K562 (cell line): ENCODE data around the gene ITPR1. TPM values are rescaled to one million over a fixed set of nuclear protein-coding genes. Genes with fewer than 3 reads are reported as not detected.
A peak's percentile ranks its signal among the peaks of the same experiment; 100 is the strongest.

Source experiments
- CHD4 ChIP-seq: fragments of 200-600 bp; sonication (generic); IDR thresholded peaks from 3 replicates; pipeline ENCODE4 v1.6.1; 2012; ENCODE audit warnings: low read depth, mild to moderate bottlenecking, mixed read lengths, low read length, inconsistent platforms; ENCODE audit not compliant: insufficient read depth, insufficient replicate concordance, poor library complexity, severe bottlenecking
- EP300 ChIP-seq: IDR thresholded peaks from 2 replicates; pipeline ENCODE4 v1.6.1; 2012; ENCODE audit warnings: low read length, improper control_type of control experiment
- LCOR ChIP-seq: sonication (generic); formaldehyde crosslinking; IDR thresholded peaks from 2 replicates; pipeline ENCODE4 v1.8.0; 2022; ENCODE audit warnings: mild to moderate bottlenecking, missing genetic modification reagents
- MAZ ChIP-seq, 2 experiments: fragments of 450-650 bp in 1 of 2; sonication (generic) in 1 of 2; formaldehyde crosslinking; IDR thresholded peaks in 1 of 2; conservative IDR thresholded peaks in 1 of 2; 2 replicates each; pipeline versions ENCODE4 v1.4.0 to v1.5.0; 2020; ENCODE audit warnings: mild to moderate bottlenecking in 1 of 2, missing genetic modification reagents in 1 of 2
- MCM2 ChIP-seq: fragments of 450-650 bp; IDR thresholded peaks from 2 replicates; pipeline ENCODE4 v1.6.1; 2017; ENCODE audit warnings: low read depth, mild to moderate bottlenecking
- NCOA1 ChIP-seq: fragments of 450-650 bp; IDR thresholded peaks from 2 replicates; pipeline ENCODE4 v1.6.1; 2016; ENCODE audit warnings: low read depth
- NELFE ChIP-seq: IDR thresholded peaks from 2 replicates; pipeline ENCODE4 v1.6.1; 2011; ENCODE audit warnings: mild to moderate bottlenecking; ENCODE audit not compliant: insufficient read depth, insufficient read length
- NFATC3 ChIP-seq: fragments of 450-650 bp; IDR thresholded peaks from 2 replicates; pipeline ENCODE4 v1.6.1; 2017; ENCODE audit warnings: mild to moderate bottlenecking
- NFIX ChIP-seq: fragments of 250-450 bp; sonication (Bioruptor Pico); IDR thresholded peaks from 2 replicates; pipeline ENCODE4 v1.4.0; 2020; ENCODE audit warnings: low read depth, mild to moderate bottlenecking, moderate library complexity
- NR1H2 ChIP-seq: sonication (generic); formaldehyde crosslinking; IDR thresholded peaks from 2 replicates; pipeline ENCODE4 v1.4.0; 2020; ENCODE audit warnings: mild to moderate bottlenecking, missing genetic modification reagents
- ZNF121 ChIP-seq: sonication (generic); formaldehyde crosslinking; conservative IDR thresholded peaks from 2 replicates; pipeline ENCODE4 v1.8.0; 2022; ENCODE audit warnings: missing genetic modification reagents
- ZNF146 ChIP-seq: IDR thresholded peaks from one replicate; pipeline ENCODE4 v1.6.1; 2018; ENCODE audit warnings: missing compliant biosample characterization; ENCODE audit not compliant: unreplicated experiment
- ZNF174 ChIP-seq: fragments of 250-450 bp; sonication (Bioruptor Pico); IDR thresholded peaks from 2 replicates; pipeline ENCODE4 v1.4.0; 2020; ENCODE audit warnings: mild to moderate bottlenecking
- ZNF780A ChIP-seq: fragments of 250-450 bp; sonication (Bioruptor Pico); IDR thresholded peaks from 2 replicates; pipeline ENCODE4 v1.5.0; 2021; ENCODE audit warnings: mild to moderate bottlenecking
- polyA plus RNA-seq, 8 experiments: library from polyadenylated mRNA; depleted of rRNA in 4 of 8; stranded (reverse) in 5 of 8; unstranded in 3 of 8; fragments of >200 nt; fragmentation: Nextera tagmentation in 2 of 8; fragmentation: Illumina TruSeq in 1 of 8; extraction: Ambion mirVana in 2 of 8; extraction: Trizol in 1 of 8; gene quantifications; 2 replicates each; pipeline versions ENCODE4 v1.2.1 to v1.2.3, GENCODE V29; 2011 to 2014; ENCODE audit warnings: inconsistent platforms in 1 of 8, missing spikeins in 1 of 8
- total RNA-seq, 7 experiments: library from RNA; depleted of rRNA in 6 of 7; stranded (reverse); fragments of >200 nt in 6 of 7; fragmentation: Illumina TruSeq in 2 of 7; extraction: Trizol in 2 of 7; gene quantifications; 2 replicates each; pipeline versions ENCODE4 v1.2.1 to v1.2.3, GENCODE V29; 2011 to 2021; ENCODE audit warnings: low replicate concordance in 1 of 7
- TF ChIP-seq, protein P1 (sequence below): fragments of 450-650 bp; IDR thresholded peaks from 2 replicates; pipeline ENCODE4 v1.6.1; 2016; ENCODE audit warnings: missing biosample characterization, missing genetic modification characterization
- TF ChIP-seq, protein P2 (sequence below): fragments of 150-350 bp; conservative IDR thresholded peaks from 2 replicates; pipeline ENCODE4 v1.6.1; 2014; ENCODE audit warnings: low read length
- TF ChIP-seq, protein P3 (sequence below), 2 experiments: fragments of 450-650 bp; IDR thresholded peaks; 2 replicates each; pipeline ENCODE4 v1.6.1; 2016; ENCODE audit warnings: mild to moderate bottlenecking in 2 of 2, borderline replicate concordance in 1 of 2, low read depth in 1 of 2, moderate library complexity in 1 of 2

ITPR1 gene
- total and polyA plus RNA-seq, 9 of the 15 experiments (the other 6 are each of a cell fraction or from before 2014, with no cell fraction given) = 22.4 to 40.0 (median 27.4) TPM

DNA sequence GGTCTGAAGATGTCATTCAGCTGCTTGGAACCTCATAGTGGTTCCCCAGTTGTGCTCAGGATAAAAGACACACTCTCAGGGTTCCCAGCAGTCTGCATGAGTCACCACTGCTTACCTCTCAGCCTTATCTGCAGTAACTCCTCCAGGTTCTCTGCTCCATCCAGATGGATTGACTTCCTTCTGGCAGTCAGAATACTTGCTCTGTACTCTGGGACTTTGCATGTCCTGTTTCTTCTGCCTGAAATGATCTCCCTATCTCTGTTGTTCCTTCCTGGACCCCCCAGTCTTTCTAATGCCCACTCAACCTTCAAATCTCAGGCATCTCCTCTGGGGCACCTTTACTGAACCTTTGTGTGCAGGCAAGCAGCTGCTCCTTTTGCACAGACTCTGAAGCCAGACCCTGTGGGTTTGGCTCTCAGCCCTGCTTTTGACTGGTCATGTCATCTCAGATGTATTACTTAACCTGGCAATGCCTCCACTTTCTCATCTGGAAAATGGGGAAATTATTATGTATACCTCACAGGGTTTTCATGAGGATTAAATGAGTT, 38.4 kb downstream of the ITPR1 start (continued):
- no peak for TF ChIP-seq NFIX (CRISPR knock-in tag)
- TF ChIP-seq, protein P1, sequence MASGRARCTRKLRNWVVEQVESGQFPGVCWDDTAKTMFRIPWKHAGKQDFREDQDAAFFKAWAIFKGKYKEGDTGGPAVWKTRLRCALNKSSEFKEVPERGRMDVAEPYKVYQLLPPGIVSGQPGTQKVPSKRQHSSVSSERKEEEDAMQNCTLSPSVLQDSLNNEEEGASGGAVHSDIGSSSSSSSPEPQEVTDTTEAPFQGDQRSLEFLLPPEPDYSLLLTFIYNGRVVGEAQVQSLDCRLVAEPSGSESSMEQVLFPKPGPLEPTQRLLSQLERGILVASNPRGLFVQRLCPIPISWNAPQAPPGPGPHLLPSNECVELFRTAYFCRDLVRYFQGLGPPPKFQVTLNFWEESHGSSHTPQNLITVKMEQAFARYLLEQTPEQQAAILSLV (tag) = no peak
- TF ChIP-seq NR1H2 = no peak
- 0 out of 2 replicates have a peak, but pooled peaks have one; percentile 56 for TF ChIP-seq NCOA1
- TF ChIP-seq, protein P2, sequence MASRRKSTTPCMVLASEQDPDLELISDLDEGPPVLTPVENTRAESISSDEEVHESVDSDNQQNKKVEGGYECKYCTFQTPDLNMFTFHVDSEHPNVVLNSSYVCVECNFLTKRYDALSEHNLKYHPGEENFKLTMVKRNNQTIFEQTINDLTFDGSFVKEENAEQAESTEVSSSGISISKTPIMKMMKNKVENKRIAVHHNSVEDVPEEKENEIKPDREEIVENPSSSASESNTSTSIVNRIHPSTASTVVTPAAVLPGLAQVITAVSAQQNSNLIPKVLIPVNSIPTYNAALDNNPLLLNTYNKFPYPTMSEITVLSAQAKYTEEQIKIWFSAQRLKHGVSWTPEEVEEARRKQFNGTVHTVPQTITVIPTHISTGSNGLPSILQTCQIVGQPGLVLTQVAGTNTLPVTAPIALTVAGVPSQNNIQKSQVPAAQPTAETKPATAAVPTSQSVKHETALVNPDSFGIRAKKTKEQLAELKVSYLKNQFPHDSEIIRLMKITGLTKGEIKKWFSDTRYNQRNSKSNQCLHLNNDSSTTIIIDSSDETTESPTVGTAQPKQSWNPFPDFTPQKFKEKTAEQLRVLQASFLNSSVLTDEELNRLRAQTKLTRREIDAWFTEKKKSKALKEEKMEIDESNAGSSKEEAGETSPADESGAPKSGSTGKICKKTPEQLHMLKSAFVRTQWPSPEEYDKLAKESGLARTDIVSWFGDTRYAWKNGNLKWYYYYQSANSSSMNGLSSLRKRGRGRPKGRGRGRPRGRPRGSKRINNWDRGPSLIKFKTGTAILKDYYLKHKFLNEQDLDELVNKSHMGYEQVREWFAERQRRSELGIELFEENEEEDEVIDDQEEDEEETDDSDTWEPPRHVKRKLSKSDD = no peak
- TF ChIP-seq ZNF146 (CRISPR knock-in tag) = no peak
- TF ChIP-seq MCM2 = no peak
- TF ChIP-seq ZNF780A (CRISPR knock-in tag) = no peak
- TF ChIP-seq, protein P3, sequence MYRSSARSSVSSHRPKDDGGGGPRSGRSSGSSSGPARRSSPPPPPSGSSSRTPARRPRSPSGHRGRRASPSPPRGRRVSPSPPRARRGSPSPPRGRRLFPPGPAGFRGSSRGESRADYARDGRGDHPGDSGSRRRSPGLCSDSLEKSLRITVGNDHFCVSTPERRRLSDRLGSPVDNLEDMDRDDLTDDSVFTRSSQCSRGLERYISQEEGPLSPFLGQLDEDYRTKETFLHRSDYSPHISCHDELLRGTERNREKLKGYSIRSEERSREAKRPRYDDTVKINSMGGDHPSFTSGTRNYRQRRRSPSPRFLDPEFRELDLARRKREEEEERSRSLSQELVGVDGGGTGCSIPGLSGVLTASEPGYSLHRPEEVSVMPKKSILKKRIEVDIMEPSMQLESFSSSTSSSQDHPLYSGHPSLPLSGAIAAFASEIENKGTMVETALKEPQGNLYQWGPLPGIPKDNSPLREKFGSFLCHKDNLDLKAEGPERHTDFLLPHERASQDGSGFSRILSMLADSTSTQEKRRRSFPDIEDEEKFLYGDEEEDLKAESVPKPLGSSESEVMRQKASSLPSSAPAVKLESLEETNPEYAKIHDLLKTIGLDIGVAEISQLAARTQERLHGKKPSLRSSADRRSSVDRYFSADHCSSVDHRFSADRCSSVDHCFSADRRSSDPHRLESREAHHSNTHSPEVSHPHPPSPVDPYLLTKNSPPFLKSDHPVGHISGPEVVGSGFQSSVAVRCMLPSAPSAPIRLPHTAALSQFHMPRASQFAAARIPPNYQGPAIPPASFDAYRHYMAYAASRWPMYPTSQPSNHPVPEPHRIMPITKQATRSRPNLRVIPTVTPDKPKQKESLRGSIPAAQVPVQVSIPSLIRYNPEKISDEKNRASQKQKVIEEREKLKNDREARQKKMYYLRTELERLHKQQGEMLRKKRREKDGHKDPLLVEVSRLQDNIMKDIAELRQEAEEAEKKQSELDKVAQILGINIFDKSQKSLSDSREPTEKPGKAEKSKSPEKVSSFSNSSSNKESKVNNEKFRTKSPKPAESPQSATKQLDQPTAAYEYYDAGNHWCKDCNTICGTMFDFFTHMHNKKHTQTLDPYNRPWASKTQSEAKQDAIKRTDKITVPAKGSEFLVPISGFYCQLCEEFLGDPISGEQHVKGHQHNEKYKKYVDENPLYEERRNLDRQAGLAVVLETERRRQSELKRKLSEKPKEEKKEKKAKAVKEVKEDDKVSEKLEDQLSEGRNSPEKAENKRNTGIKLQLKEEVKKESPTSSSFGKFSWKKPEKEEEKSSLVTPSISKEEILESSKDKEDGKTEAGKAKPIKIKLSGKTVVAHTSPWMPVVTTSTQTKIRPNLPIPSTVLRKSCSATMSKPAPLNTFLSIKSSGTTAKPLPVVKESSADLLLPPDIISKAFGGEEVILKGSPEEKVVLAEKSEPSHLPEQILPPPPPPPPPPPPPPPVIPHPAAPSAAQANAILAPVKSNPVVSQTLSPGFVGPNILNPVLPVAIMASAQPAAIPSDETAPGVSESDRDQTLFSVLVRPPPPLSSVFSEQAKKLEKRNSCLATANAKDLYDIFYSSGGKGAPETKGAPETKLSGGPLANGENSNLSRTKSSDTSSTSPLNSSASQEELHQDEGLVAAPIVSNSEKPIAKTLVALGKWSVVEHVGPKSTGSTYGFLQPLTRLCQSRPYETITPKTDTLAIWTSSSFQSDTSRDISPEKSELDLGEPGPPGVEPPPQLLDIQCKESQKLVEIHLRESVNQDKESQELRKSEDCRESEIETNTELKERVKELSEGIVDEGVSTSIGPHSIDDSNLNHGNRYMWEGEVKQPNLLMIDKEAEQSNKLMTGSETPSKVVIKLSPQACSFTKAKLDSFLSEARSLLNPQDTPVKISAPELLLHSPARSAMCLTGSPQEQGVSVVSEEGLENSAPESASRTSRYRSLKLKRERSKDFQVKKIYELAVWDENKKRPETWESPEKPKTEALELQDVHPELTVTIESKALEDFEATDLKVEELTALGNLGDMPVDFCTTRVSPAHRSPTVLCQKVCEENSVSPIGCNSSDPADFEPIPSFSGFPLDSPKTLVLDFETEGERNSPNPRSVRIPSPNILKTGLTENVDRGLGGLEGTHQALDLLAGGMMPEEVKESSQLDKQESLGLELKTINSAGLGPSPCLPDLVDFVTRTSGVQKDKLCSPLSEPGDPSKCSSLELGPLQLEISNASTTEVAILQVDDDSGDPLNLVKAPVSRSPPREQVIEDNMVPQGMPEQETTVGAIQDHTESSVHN (IDR thresholded peaks at IDR 0.05; ENCODE audit: borderline replicate concordance in 1 of 2, low read depth in 1 of 2) = peak in 1 of 2 experiments; percentile 78; a peak in 2 of 4 replicates
- TF ChIP-seq LCOR (CRISPR knock-in tag) = no peak
- TF ChIP-seq EP300 = peak; percentile 89
- no peak for TF ChIP-seq NELFE
- TF ChIP-seq NFATC3 = no peak
- TF ChIP-seq ZNF121 (CRISPR knock-in tag) = no peak
- TF ChIP-seq MAZ (CRISPR knock-in tag; conservative IDR thresholded peaks at IDR 0.05 in 1 of 2, IDR thresholded peaks at IDR 0.05 in 1 of 2) = peak; percentile 31 to 71; a peak in 2 of 4 replicates
- TF ChIP-seq ZNF174 (CRISPR knock-in tag) = no peak
- TF ChIP-seq CHD4 = peak; percentile 71
